Hematopoietic multipotent progenitor cell treated with erythropoietin and hydrocortisone succinate and interleukin-3 and kit ligand, for 17 days (in vitro differentiated cells): Measurements from ENCODE around the gene DST.
"Not testable (repeated sequence)": the region's sequence is repeated elsewhere in the genome, so short reads cannot be mapped to it uniquely, and the experiment has no call there.

Experiments used
- DNase-seq: peaks from one replicate; pipeline ENCODE4 v3.0.0-alpha.2; 2015; ENCODE audit warnings: low spot score

The DST gene

DNA sequence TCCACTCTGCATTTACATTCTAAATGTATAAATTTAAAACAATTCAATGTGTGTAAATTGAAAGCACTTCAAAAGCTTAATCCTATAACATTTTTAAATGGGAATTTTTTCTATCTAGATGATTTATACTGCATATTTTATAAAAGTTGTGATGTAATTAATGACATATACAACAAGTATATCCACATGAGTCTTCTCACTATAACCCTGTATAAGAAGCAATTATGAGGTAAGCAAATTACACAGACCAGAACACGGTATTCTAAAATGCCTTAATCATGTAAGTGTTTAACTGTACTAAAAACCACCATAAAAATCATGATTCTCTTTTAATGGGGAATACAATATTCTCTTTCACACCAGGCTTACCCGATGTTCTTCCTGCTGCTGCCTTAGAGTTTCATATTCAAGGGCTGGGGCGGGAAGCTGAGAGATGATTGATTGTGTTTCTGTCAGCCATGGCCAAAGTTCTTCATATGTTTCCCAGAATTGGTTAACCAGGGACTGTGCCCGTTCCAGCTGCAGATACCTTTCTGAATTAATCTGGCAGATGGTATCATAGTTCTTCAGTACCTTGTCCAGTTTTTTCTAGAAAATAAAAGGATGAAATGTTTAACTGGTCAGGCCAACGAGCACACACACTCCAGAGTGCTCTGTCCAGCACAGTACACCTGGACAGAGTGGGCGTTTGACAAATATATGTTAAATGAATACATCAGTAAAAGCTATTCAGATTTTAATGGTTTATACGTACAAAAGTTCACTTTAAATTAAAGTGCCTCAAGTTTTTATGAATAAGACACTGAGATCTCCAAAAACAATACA, 127.4 kb downstream of the DST start:
- DNase-seq: no peak

DNA sequence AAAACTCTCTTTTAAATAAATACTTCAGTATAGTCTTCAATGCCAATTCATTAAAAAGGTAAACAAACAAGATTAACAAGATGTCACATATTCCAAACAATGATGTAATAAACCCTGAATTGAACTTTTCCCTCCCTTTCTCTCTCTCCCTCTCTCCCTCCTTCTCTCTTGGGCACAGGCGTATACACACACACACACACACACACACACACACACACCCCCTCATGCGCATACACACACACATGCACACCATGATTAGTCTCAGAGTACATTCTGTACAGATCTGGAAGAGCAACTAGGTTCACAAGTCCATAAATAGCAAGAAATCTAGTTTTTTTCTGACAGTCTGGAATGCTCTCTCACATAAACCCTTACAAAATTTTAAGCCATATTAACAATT, 128.3 kb downstream of the DST start:
- no peak for DNase-seq

- DNase-seq: no peak
Measured at GRCh38 chr6:56513631-56514030, 129.1 kb downstream of the DST start.

DNA sequence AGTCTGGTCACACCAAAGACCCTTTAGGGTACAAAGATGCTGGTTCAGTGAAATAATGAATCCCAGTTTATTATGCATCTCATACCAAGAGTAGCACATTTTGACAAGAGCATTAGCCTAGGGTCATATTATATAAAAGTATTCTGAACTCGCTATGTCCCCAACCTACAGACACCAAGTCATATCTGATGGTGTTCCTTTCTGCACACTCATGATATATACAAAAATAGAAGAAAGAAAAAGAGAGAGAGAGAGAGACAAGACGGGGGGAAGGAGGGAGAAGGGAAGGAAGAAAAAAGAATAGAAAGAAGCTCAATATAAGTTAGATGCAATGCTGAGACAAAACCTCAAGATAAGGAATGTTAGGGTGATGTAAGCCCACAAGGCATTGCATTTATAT, 131.1 kb downstream of the DST start:
- no peak for DNase-seq

DNA sequence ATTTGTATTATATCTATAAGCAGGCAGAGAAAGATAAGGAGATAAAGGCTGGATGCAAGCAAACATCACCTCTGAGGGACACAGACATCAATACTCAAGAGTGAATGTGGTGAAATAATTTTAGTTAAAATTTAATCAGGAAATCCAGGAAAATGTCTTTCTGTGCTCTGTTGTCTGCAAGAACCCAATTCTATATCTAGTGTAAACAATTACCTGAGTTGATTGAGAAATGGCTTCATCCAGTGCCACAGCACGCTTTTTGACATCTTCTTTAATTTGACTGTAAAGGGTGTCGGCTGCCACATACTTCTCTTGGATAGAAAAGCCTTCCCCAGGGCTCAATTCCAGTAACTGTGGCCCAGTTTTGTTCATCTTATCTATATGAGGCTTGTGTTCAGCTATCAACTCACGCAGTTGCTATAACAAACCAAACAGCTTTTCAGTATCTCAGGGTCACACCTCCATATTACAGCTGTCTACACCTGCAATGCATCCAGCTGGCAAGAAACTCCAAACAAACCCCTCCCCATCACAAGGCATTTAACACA, 131.6 kb downstream of the DST start:
- DNase-seq: no peak

DNA sequence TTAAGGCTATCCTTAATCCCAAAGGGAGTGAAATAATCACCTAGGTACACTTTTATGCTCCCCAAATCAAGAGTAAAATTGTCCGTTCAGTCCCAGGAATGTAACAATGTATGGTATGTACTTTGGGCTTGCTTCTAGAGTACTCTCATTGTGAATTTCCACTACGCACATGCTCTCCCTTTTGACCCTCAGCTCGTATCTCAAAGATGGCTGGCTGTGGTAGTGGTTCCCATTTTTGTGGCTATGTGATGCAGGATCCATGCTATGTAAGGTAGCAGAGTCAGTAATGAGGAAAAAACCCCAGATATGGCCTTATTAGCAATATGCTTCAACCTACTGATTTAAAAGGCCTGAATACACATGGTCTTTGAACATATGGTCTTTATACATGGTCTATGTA, 133.7 kb downstream of the DST start:
- no peak for DNase-seq

- peak; percentile 80 for DNase-seq
Measured at GRCh38 chr6:56507517-56507916, 135.2 kb downstream of the DST start.

GRCh38 chr6:56505512-56506260, 137.0 kb downstream of the DST start:
- no peak for DNase-seq

- DNase-seq: no peak
Measured at GRCh38 chr6:56501993-56502392, 140.7 kb downstream of the DST start.

DNA sequence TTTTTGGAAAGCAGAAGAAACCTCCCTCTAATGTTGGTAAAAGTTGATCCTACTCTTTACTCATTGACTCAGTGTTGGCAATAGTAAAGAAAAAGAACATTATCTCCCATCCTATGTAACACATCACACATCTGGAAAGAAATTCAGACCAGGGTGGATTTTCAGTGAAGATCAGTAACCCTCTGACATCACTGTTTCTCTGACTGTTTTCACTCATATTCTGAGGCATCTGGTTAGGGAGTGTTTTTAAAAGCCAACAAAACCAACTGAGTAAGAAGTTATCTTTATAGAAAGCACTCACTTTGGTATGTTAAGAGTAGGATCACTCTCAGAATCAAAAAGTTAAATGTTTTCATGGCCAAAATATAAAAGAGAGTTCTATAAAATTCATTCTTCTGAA, 143.6 kb downstream of the DST start:
- DNase-seq: no peak

DNA sequence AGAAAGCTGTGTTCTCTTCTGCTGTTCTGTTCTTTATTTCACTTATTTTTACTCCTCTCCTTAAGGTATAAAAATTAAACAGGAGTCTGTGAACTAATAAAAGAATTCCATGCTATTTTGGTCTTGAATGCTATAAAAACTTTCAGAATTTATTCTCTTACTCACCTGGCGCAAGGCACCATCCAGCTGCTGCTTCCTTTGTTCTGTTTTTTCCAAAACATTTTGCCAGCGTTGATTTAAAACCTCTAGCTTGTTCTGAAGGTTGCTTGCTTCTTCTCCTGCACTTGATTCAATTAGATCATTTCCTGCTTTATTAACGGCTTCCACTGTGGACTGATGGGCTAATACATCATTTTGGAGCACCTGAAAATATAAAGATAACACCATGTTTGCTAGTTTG, 145.0 kb downstream of the DST start:
- DNase-seq: no peak

- DNase-seq: no peak
Measured at GRCh38 chr6:56497240-56497639, 145.4 kb downstream of the DST start.

DNA sequence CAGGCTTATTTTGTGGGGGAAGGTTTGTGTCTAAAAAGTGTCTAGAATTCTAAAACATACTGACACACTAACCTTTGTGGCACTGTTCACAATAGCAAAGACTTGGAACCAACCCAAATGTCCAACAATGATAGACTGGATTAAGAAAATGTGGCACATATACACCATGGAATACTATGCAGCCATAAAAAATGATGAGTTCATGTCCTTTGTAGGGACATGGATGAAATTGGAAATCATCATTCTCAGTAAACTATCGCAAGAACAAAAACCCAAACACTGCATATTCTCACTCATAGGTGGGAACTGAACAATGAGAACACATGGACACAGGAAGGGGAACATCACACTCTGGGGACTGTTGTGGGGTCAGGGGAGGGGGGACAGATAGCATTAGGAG, 146.0 kb downstream of the DST start:
- DNase-seq: not testable (repeated sequence)

DNA sequence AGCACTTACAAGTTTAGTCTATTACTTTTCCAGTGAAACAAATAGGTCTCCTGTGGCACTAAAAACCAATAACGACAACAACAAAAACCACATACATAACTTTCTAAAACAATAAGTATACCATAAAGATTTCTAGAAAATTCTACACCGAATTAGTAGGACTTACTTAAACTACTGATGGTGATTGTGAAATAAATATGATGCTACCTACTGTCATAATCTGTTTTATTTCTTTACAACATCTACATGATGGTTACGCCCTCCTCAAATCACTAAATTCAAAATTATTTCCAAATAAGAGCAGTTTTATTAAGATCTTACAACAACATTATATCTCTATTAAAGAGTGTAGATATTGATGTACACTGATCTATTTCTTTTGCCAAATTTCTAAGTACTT, 147.0 kb downstream of the DST start:
- no peak for DNase-seq

DNA sequence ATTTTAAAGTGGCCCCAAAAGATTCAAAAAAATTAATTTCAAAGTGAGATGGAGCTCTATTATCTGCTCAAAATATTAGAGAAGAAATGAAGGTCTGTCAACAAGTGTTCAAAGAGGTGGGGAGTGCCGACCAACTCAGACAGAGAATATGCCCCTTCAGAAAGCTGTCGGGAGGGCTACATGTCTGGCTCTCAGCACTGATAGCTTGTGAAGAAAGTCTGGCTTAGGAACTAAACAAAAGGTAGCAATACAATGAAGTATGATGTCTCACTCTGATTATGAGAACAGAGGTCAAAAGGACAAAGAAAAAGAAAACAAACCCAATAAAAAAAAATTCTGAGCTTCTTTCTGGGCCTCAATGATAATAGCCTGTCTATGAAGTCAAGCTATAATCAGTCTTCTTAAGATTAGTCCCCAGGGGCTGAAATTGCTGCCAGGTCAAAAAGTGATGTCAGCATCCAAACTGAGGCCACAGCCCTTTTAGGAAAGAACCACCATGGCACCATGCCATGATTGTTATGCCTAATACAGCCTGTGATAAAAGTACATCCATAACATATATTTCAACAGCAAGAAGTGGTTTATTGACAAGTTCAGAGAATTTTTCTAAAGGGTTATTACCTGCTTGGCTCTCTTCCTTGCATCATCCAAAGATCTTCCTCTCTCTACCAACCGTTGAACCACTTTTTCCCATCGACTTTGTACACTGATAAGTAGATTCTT, 150.9 kb downstream of the DST start:
- no peak for DNase-seq

- no peak for DNase-seq
Measured at GRCh38 chr6:56490993-56491392, 151.7 kb downstream of the DST start.

DNA sequence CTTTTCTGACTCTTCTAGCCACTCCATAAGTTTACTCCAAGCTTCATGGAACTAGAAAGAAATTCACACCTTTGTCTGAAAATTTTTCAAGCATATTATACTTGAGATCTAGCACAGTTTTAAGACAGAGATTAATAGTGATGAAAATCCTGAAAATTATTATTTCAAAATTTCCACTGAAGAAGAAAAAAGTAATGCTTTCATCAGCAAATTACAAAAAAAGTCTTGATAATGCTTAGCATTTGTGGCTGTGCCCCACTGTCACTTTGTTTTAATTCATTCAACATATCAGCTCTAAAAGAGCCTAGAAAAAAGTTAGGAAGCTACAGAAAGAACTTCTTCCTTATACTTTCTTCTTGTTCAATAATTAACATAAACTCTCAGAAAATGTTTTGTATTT, 153.1 kb downstream of the DST start:
- DNase-seq: no peak

- no peak for DNase-seq
Measured at GRCh38 chr6:56488281-56488680, 154.4 kb downstream of the DST start.

GRCh38 chr6:56486681-56487080, 156.0 kb downstream of the DST start:
- DNase-seq: no peak

DNA sequence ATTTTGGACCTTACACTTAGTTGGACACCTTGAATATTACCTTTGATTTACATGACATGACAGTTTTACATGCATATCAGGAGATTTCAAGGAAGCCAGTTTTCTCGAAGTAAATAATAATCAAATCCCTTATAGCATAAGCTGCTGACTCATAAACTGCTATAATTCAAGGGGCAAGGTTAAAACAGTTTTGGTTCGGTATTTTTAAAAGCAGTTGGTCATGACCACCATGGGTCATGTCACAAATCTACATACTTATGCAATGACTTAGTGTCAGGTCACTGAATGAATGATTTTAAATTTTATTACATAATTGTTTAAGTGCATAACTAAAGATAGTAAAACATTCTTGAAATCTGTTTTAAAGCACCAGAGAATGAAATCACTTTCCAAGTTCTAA, 158.0 kb downstream of the DST start:
- no peak for DNase-seq

- no peak for DNase-seq
Measured at GRCh38 chr6:56483929-56484328, 158.8 kb downstream of the DST start.

DNA sequence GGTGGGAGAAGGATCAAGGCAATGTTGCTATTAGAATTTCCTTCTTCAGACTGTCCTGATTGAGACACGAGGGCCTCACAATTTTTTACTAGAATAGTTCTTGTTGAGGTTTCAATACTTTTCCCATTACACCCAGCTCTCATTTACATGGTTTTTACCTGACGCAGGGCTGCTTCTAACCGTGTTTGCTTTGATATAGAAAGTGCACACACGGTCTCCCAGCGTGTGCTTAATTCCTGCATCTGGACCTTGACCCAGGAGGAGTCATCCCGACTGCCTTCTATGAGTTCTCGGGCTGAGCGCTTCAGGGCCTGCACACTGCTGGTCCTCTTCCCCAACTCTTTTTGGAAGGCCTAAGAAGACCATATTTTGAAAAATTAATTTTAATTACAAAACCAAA, 160.2 kb downstream of the DST start:
- no peak for DNase-seq

DNA sequence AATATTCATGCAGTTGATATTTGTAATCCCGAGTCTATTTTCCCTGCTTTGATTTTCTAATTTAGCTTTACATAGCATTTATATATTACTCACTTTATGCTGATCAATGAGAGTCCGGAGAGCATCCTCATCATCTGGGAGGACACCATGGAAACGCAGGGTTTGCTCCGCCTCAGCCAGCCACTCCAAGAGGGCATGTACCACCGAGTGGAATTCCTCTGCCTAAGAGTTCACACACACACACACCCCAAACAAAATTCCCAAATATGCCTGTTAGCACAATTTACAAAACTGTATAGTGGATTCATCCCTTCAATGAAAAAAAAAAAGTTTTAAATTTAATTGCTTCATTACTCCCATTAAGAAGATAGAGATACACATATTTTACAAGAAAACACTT, 160.7 kb downstream of the DST start:
- no peak for DNase-seq
